22Rv1 (cell line): ENCODE results near the gene ACSS3.

ENCODE experiments used
- CTCF ChIP-seq: fragments of 450-650 bp; IDR thresholded peaks from 2 replicates; pipeline ENCODE4 v1.5.1; 2017; ENCODE audit warnings: mild to moderate bottlenecking
- ZFX ChIP-seq: fragments of 450-650 bp; IDR thresholded peaks from 2 replicates; pipeline ENCODE4 v1.6.1; 2017; ENCODE audit warnings: antibody characterized with exemption, borderline replicate concordance

- TF ChIP-seq CTCF = no peak
- no peak for TF ChIP-seq ZFX
These were observed 572 bp upstream of the ACSS3 start for GRCh38 chr12:81077329-81077685.
